HepG2 (cell line): ENCODE data around the gene CTIF. TPM values are rescaled to one million over a fixed set of nuclear protein-coding genes. Genes with fewer than 3 reads are reported as not detected.

Source experiments
- ATAC-seq: fragments of 200-7000 bp; cut with Tn5 transposase; 3 replicates; pipeline ENCODE4 v1.9.1; 2020; ENCODE audit warnings: mild to moderate bottlenecking, moderate library complexity
- BruUV-seq: library from RNA; stranded (reverse); fragments of 400-500 nt; replicated peaks from 2 replicates; lab custom pipeline; 2021; lab: Mats Ljungman, UMichigan
- CTCF ChIA-PET: fragments of 300-600 bp; formaldehyde crosslinking; extraction: SDS; loops from one replicate; lab custom pipeline; 2021; ENCODE audit warnings: low total read pairs, inconsistent platforms, low intra/inter-chr PET ratio; lab: Yijun Ruan, JAX
- POLR2A ChIA-PET: fragments of 350-600 bp; sonication (Branson Sonifier 250); formaldehyde crosslinking; loops from one replicate; lab custom pipeline; 2020; ENCODE audit warnings: antibody characterized with exemption, inconsistent platforms; lab: Yijun Ruan, JAX
- DNase-seq: peaks from one replicate; pipeline ENCODE4 v3.0.0-alpha.2; 2015; ENCODE audit warnings: low spot score
- FAIRE-seq: peaks from 3 replicates; lab custom pipeline; 2011; peaks lifted over from hg19 to GRCh38; lab: Jason Lieb, UNC
- H2AFZ ChIP-seq: one replicate; pipeline ENCODE4 v1.6.1; 2011; ENCODE audit warnings: low read length, inconsistent platforms
- H3K27ac ChIP-seq: fragments of 300-600 bp; 3 replicates; pipeline ENCODE4 v1.8.0; 2011; ENCODE audit warnings: mixed run types, mild to moderate bottlenecking, mixed read lengths, low read length, inconsistent platforms; ENCODE audit not compliant: insufficient read depth; ENCODE audit errors: extremely low read length
- H3K27me3 ChIP-seq, 2 experiments: fragments of 200-600 bp in 1 of 2; 2 replicates in 1 of 2; 3 replicates in 1 of 2; pipeline versions ENCODE4 v1.6.0 to v1.8.0; 2011; ENCODE audit warnings: low read length in 2 of 2, mild to moderate bottlenecking in 2 of 2, moderate library complexity in 2 of 2, inconsistent platforms in 1 of 2; ENCODE audit not compliant: insufficient read depth in 2 of 2, control insufficient read depth in 1 of 2
- H3K36me3 ChIP-seq, 2 experiments: fragments of 200-600 bp in 1 of 2; replicated peaks in 1 of 2; 2 replicates in 1 of 2; 3 replicates in 1 of 2; pipeline versions ENCODE4 v1.5.1 to v1.8.0; 2011; ENCODE audit warnings: low read length in 2 of 2, inconsistent platforms in 1 of 2; ENCODE audit not compliant: insufficient read depth in 2 of 2, control insufficient read depth in 1 of 2
- H3K4me1 ChIP-seq: 2 replicates; pipeline ENCODE4 v1.5.1; 2012; ENCODE audit warnings: low read length, inconsistent platforms; ENCODE audit not compliant: insufficient read depth
- H3K4me2 ChIP-seq: 2 replicates; pipeline ENCODE4 v1.6.0; 2011; ENCODE audit warnings: low read depth, low read length, inconsistent platforms
- H3K4me3 ChIP-seq, 3 experiments: fragments of 200-600 bp in 1 of 3; sonication (generic), shearing (Covaris generic) in 1 of 3; replicated peaks in 1 of 3; 2 replicates each; pipeline ENCODE4 v1.5.1; 2011 to 2016; ENCODE audit warnings: low read length in 3 of 3, inconsistent platforms in 2 of 3, low read depth in 2 of 3, mild to moderate bottlenecking in 2 of 3, control low read depth in 1 of 3, mixed read lengths in 1 of 3; ENCODE audit not compliant: insufficient read depth in 1 of 3
- H3K79me2 ChIP-seq: one replicate; pipeline ENCODE4 v1.6.1; 2011; ENCODE audit warnings: low read length, inconsistent platforms; ENCODE audit not compliant: insufficient read depth
- H3K9ac ChIP-seq: 2 replicates; pipeline ENCODE4 v1.6.0; 2011; ENCODE audit warnings: mild to moderate bottlenecking, low read depth, low read length, inconsistent platforms; ENCODE audit not compliant: insufficient read depth
- H3K9me3 ChIP-seq: 2 replicates; pipeline ENCODE4 v1.5.1; 2012; ENCODE audit warnings: mild to moderate bottlenecking, low read length
- H4K20me1 ChIP-seq: 2 replicates; pipeline ENCODE4 v1.6.0; 2011; ENCODE audit warnings: inconsistent platforms, mild to moderate bottlenecking, low read length, moderate library complexity; ENCODE audit not compliant: insufficient read depth
- HMG20A ChIP-seq: IDR thresholded peaks from 2 replicates; pipeline ENCODE4 v1.6.1; 2016; ENCODE audit warnings: borderline replicate concordance
- KLF12 ChIP-seq: sonication (generic); formaldehyde crosslinking; IDR thresholded peaks from 2 replicates; pipeline ENCODE4 v1.4.0; 2020; ENCODE audit warnings: missing genetic modification reagents, borderline replicate concordance
- LRRFIP1 ChIP-seq: sonication (generic); formaldehyde crosslinking; conservative IDR thresholded peaks from 2 replicates; pipeline ENCODE4 v1.4.0; 2020; ENCODE audit warnings: missing genetic modification reagents
- RCOR2 ChIP-seq: IDR thresholded peaks from 2 replicates; pipeline ENCODE4 v1.6.1; 2016; ENCODE audit warnings: missing biosample characterization, missing genetic modification reagents
- SETDB1 ChIP-seq: sonication (generic); formaldehyde crosslinking; IDR thresholded peaks from 2 replicates; pipeline ENCODE4 v1.5.1; 2020; ENCODE audit warnings: missing genetic modification reagents, mild to moderate bottlenecking, borderline replicate concordance
- SKI ChIP-seq: fragments of 450-650 bp; IDR thresholded peaks from one replicate; pipeline ENCODE4 v1.6.1; 2018; ENCODE audit warnings: mild to moderate bottlenecking; ENCODE audit not compliant: partially characterized antibody
- SMYD3 ChIP-seq: sonication (generic); formaldehyde crosslinking; IDR thresholded peaks from 2 replicates; pipeline ENCODE4 v1.8.1; 2023; ENCODE audit warnings: mild to moderate bottlenecking, missing genetic modification reagents
- SOX13 ChIP-seq, 3 experiments: fragments of 450-650 bp in 1 of 3; sonication (generic) in 1 of 3; formaldehyde crosslinking in 1 of 3; IDR thresholded peaks in 2 of 3; conservative IDR thresholded peaks in 1 of 3; 2 replicates each; pipeline versions ENCODE4 v1.5.0 to v1.6.1; 2016 to 2020; ENCODE audit warnings: antibody characterized with exemption in 1 of 3, mild to moderate bottlenecking in 1 of 3, missing compliant biosample characterization in 1 of 3, missing genetic modification reagents in 1 of 3, moderate library complexity in 1 of 3
- SP4 ChIP-seq: sonication (generic); formaldehyde crosslinking; IDR thresholded peaks from 2 replicates; pipeline ENCODE4 v1.8.1; 2023; ENCODE audit warnings: mild to moderate bottlenecking, missing genetic modification reagents
- SRSF4 ChIP-seq: fragments of 200-400 bp; formaldehyde crosslinking; IDR thresholded peaks from one replicate; pipeline ENCODE4 v1.6.1; 2018; ENCODE audit warnings: mild to moderate bottlenecking, low read depth, low read length, moderate library complexity; ENCODE audit not compliant: poor library complexity, severe bottlenecking
- ZNF17 ChIP-seq: sonication (generic); formaldehyde crosslinking; IDR thresholded peaks from 2 replicates; pipeline ENCODE4 v1.5.0; 2020; ENCODE audit warnings: mild to moderate bottlenecking, missing genetic modification reagents
- ZNF18 ChIP-seq: sonication (generic); formaldehyde crosslinking; IDR thresholded peaks from 2 replicates; pipeline ENCODE4 v1.8.0; 2022; ENCODE audit warnings: mild to moderate bottlenecking, missing genetic modification reagents; ENCODE audit not compliant: insufficient replicate concordance
- ZNF205 ChIP-seq: IDR thresholded peaks from 2 replicates; pipeline ENCODE4 v1.6.1; 2018; ENCODE audit warnings: missing biosample characterization, missing genetic modification reagents
- ZNF260 ChIP-seq: sonication (generic); formaldehyde crosslinking; IDR thresholded peaks from 2 replicates; pipeline ENCODE4 v1.4.0; 2020; ENCODE audit warnings: missing genetic modification reagents, low read depth, mild to moderate bottlenecking, borderline replicate concordance
- ZNF776 ChIP-seq: sonication (generic); formaldehyde crosslinking; IDR thresholded peaks from 2 replicates; pipeline ENCODE4 v1.4.0; 2020; ENCODE audit warnings: mild to moderate bottlenecking, missing genetic modification reagents
- WGBS: methylation state at CpG from one replicate; pipeline ENCODE4 v1.1.6; 2017; ENCODE audit warnings: low lambda C conversion rate; 5-methylcytosine and 5-hydroxymethylcytosine counted together
- in situ Hi-C: cut with HindIII; loops from 2 replicates; pipeline ENCODE4 v1.10.0; 2017; ENCODE audit warnings: low pct_unique_long_range_greater_than_20kb; ENCODE audit not compliant: extremely low pct_ligation_motif_present
- intact Hi-C: fragments of 100-400 bp; cut with micrococcal nuclease; formaldehyde crosslinking; loops from one replicate; pipeline ENCODE4 v1.10.0; 2022; ENCODE audit not compliant: unreplicated experiment
- polyA plus RNA-seq, 8 experiments: library from polyadenylated mRNA; depleted of rRNA in 3 of 8; stranded (reverse) in 7 of 8; unstranded in 1 of 8; fragments of >200 nt; fragmentation: Illumina TruSeq in 4 of 8; extraction: Trizol in 4 of 8; gene quantifications; 2 replicates each; pipeline versions ENCODE4 v1.2.1 to v1.2.3, GENCODE V29; 2011 to 2016; ENCODE audit warnings: low read depth in 4 of 8, missing spikeins in 1 of 8, mixed read lengths in 1 of 8; ENCODE audit not compliant: insufficient read depth in 1 of 8
- total RNA-seq, 5 experiments: library from RNA; depleted of rRNA; stranded (reverse); fragments of >200 nt; fragmentation: Illumina TruSeq; extraction: Trizol; gene quantifications; 2 replicates each; pipeline ENCODE4 v1.2.3, GENCODE V29; 2016; ENCODE audit warnings: low read depth in 1 of 5
- TF ChIP-seq, protein P1 (sequence below): IDR thresholded peaks from 2 replicates; pipeline ENCODE4 v1.6.1; 2018; ENCODE audit warnings: missing genetic modification reagents, mild to moderate bottlenecking, missing compliant biosample characterization

CTIF gene
- total and polyA plus RNA-seq, 2 of the 13 experiments (the other 11 are each of a cell fraction or from before 2014, with no cell fraction given) = 18.2 to 28.0 TPM

DNA sequence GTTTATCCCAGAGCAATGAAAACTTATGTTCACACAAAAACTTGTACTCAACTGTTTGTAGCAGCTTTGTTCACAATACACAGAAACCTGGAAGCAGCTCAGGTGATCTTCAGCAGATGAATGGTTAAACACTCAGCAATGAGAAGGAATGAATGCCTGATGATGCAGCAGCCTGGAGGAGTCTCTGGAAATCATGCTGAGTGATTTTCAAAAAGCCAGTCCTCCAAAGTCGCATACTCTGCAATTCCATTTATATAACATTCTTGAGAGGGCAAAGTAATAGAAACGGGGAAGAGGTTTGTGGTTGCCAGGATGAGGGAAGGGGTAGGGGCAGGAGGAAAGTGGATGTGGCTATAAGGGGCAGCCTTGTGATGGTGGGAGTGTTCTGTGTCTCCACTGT lies 108.1 kb downstream of the CTIF start:
- Histone ChIP-seq H2AFZ (no peak overlapping the region), H3K36me3 (peaks cover 0 to 15% of the 10 kb centered on the region in 2 experiments; a peak in 2 of 5 replicates), H3K27me3 (no peaks in the 10 kb centered on the region), H3K4me1 (peaks cover 10% of the 10 kb centered on the region), H3K27ac (no peak overlapping the region), H3K4me3 (no peak overlapping the region), H3K4me2 (no peak overlapping the region), H4K20me1 (no peaks in the 10 kb centered on the region), H3K9ac (no peak overlapping the region), H3K79me2 (no peaks in the 10 kb centered on the region), H3K9me3 (no peaks in the 10 kb centered on the region)
- intact Hi-C loops = no loop called here
- ChIA-PET POLR2A (no interaction called here), CTCF (no interaction called here)
- no peak for DNase-seq
- in situ Hi-C loops = no loop called here
- BruUV-seq = no TSS peak
- 97% methylated on average over 2 of the region's 2 CpGs for WGBS
- TF ChIP-seq, protein P1, sequence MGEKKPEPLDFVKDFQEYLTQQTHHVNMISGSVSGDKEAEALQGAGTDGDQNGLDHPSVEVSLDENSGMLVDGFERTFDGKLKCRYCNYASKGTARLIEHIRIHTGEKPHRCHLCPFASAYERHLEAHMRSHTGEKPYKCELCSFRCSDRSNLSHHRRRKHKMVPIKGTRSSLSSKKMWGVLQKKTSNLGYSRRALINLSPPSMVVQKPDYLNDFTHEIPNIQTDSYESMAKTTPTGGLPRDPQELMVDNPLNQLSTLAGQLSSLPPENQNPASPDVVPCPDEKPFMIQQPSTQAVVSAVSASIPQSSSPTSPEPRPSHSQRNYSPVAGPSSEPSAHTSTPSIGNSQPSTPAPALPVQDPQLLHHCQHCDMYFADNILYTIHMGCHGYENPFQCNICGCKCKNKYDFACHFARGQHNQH (CRISPR knock-in tag) = no peak
- TF ChIP-seq ZNF18 (CRISPR knock-in tag) (no peak), SRSF4 (no peak), SKI (no peak), LRRFIP1 (no peak), SP4 (no peak), ZNF205 (CRISPR knock-in tag) (no peak), RCOR2 (CRISPR knock-in tag) (no peak), ZNF776 (no peak), SOX13 (IDR thresholded peaks at IDR 0.05) (no peak), SOX13 (CRISPR knock-in tag; conservative IDR thresholded peaks at IDR 0.05 in 1 of 2, IDR thresholded peaks at IDR 0.05 in 1 of 2) (no peak), ZNF17 (CRISPR knock-in tag) (no peak), KLF12 (no peak), SETDB1 (no peak), ZNF260 (CRISPR knock-in tag) (no peak), SMYD3 (CRISPR knock-in tag) (no peak), HMG20A (no peak)
- ATAC-seq = no peak
- FAIRE-seq = no peak
